DOHH2 (cell line): ENCODE measurements around the gene TREM1.

Experiments
- H3F3A ChIP-seq: fragments of 200-600 bp; sonication (generic), shearing (Covaris generic); 2 replicates; pipeline ENCODE4 v1.6.0; 2016; ENCODE audit warnings: antibody characterized with exemption, mild to moderate bottlenecking; ENCODE audit not compliant: control insufficient read depth, insufficient read depth
- H3K27ac ChIP-seq: fragments of 200-600 bp; sonication (generic); 2 replicates; pipeline ENCODE4 v1.5.1; 2014; ENCODE audit warnings: low read depth, mild to moderate bottlenecking, low read length, moderate library complexity
- H3K27me3 ChIP-seq: fragments of 200-600 bp; sonication (generic); 2 replicates; pipeline ENCODE4 v1.6.1; 2014; ENCODE audit warnings: mild to moderate bottlenecking, low read length, mixed read lengths; ENCODE audit not compliant: control insufficient read depth
- H3K36me3 ChIP-seq: fragments of 200-600 bp; sonication (generic); 2 replicates; pipeline ENCODE4 v1.6.1; 2014; ENCODE audit warnings: mild to moderate bottlenecking, low read length, moderate library complexity, mixed read lengths; ENCODE audit not compliant: control insufficient read depth
- H3K4me1 ChIP-seq: fragments of 200-600 bp; sonication (generic); 2 replicates; pipeline ENCODE4 v1.6.1; 2014; ENCODE audit warnings: mild to moderate bottlenecking, low read length, mixed read lengths; ENCODE audit not compliant: control insufficient read depth
- H3K4me2 ChIP-seq: fragments of 200-600 bp; sonication (generic); 2 replicates; pipeline ENCODE4 v1.6.0; 2014; ENCODE audit warnings: mild to moderate bottlenecking, low read length, moderate library complexity
- H3K4me3 ChIP-seq: fragments of 200-600 bp; sonication (generic); 2 replicates; pipeline ENCODE4 v1.5.1; 2014; ENCODE audit warnings: mild to moderate bottlenecking, low read length, mixed read lengths
- H3K79me2 ChIP-seq: fragments of 200-600 bp; sonication (generic); 2 replicates; pipeline ENCODE4 v1.6.1; 2014; ENCODE audit warnings: mild to moderate bottlenecking, low read length, mixed read lengths; ENCODE audit not compliant: control insufficient read depth
- H3K9me2 ChIP-seq: fragments of 200-600 bp; sonication (generic); replicated peaks from 2 replicates; pipeline ENCODE4 v1.6.1; 2014; ENCODE audit warnings: mild to moderate bottlenecking, low read length, mixed read lengths; ENCODE audit not compliant: control insufficient read depth
- H3K9me3 ChIP-seq: fragments of 200-600 bp; sonication (generic); 2 replicates; pipeline ENCODE4 v1.6.1; 2014; ENCODE audit warnings: antibody characterized with exemption, low read length, mixed read lengths; ENCODE audit not compliant: control insufficient read depth, insufficient read depth
- H4K20me1 ChIP-seq: fragments of 200-600 bp; sonication (generic); 2 replicates; pipeline ENCODE4 v1.6.0; 2014; ENCODE audit warnings: low read depth, mild to moderate bottlenecking, antibody characterized with exemption, low read length, moderate library complexity; ENCODE audit not compliant: control insufficient read depth, insufficient read depth
- CTCF ChIP-seq: fragments of 200-600 bp; sonication (generic); IDR thresholded peaks from one replicate; pipeline ENCODE4 v1.5.1; 2014; ENCODE audit warnings: antibody characterized with exemption, mild to moderate bottlenecking, low read depth, low read length; ENCODE audit not compliant: poor library complexity, severe bottlenecking
- EZH2phosphoT487 ChIP-seq: fragments of 200-600 bp; sonication (generic); IDR thresholded peaks from 2 replicates; pipeline ENCODE4 v1.6.1; 2017; ENCODE audit warnings: borderline replicate concordance, mild to moderate bottlenecking, antibody characterized with exemption, low read length, moderate library complexity, mixed read lengths

TREM1 gene

GRCh38 chr6:41273714-41274113 is 12.8 kb downstream of the TREM1 start:
- Histone ChIP-seq H3K4me2 (no peak overlapping the region), H4K20me1 (no peaks in the 10 kb centered on the region), H3K27ac (no peak overlapping the region), H3K4me1 (peaks cover 13% of the 10 kb centered on the region), H3F3A (no peaks in the 10 kb centered on the region), H3K36me3 (no peaks in the 10 kb centered on the region), H3K27me3 (peaks cover 2% of the 10 kb centered on the region; the same call in 1 of the 2 replicates), H3K9me2 (no peaks in the 10 kb centered on the region), H3K79me2 (no peaks in the 10 kb centered on the region), H3K9me3 (no peaks in the 10 kb centered on the region), H3K4me3 (no peak overlapping the region)
- no peak for TF ChIP-seq CTCF

GRCh38 chr6:41272591-41273240 is 13.8 kb downstream of the TREM1 start:
- no peak overlapping the region for H3K4me3 ChIP-seq
- peaks cover 2% of the 10 kb centered on the region; the same call in 1 of the 2 replicates for H3K27me3 ChIP-seq
- no peak for TF ChIP-seq EZH2phosphoT487
- TF ChIP-seq CTCF, result no peak
- no peaks in the 10 kb centered on the region for H3K9me2 ChIP-seq
- H3K79me2 ChIP-seq, result no peaks in the 10 kb centered on the region
- H3K36me3 ChIP-seq, result no peaks in the 10 kb centered on the region
- no peaks in the 10 kb centered on the region for H3K9me3 ChIP-seq
- H3F3A ChIP-seq, result no peaks in the 10 kb centered on the region
- peaks cover 11% of the 10 kb centered on the region for H3K4me1 ChIP-seq
- no peak overlapping the region for H3K4me2 ChIP-seq
- no peaks in the 10 kb centered on the region for H4K20me1 ChIP-seq
- H3K27ac ChIP-seq, result no peak overlapping the region

GRCh38 chr6:41271901-41272395 is 14.5 kb downstream of the TREM1 start:
- Histone ChIP-seq H3K27ac (no peak overlapping the region), H3K4me2 (no peak overlapping the region)
- TF ChIP-seq EZH2phosphoT487 (no peak), CTCF (no peak)

More at GRCh38 chr6:41271901-41272395, 14.5 kb downstream of the TREM1 start:
- Histone ChIP-seq H3K9me3 (no peaks in the 10 kb centered on the region), H3K9me2 (no peaks in the 10 kb centered on the region), H3K79me2 (no peaks in the 10 kb centered on the region), H3K4me1 (peaks cover 11% of the 10 kb centered on the region), H3K4me3 (no peak overlapping the region), H4K20me1 (no peaks in the 10 kb centered on the region), H3K36me3 (no peaks in the 10 kb centered on the region), H3K27me3 (peaks cover 2% of the 10 kb centered on the region; the same call in 1 of the 2 replicates), H3F3A (no peaks in the 10 kb centered on the region)
